GM23338 (cell line): ENCODE measurements around the gene TNFSF9.

ENCODE experiments used
- CTCF ChIP-seq, 2 experiments: fragments of 200-600 bp in 1 of 2; sonication (generic) in 1 of 2; conservative IDR thresholded peaks; 2 replicates each; pipeline versions ENCODE4 v1.5.1 to v1.6.1; 2016 to 2017; ENCODE audit warnings: antibody characterized with exemption in 2 of 2, low read depth in 2 of 2, mild to moderate bottlenecking in 2 of 2, moderate library complexity in 1 of 2
- ETS1 ChIP-seq: IDR thresholded peaks from 2 replicates; pipeline ENCODE4 v1.6.1; 2016; ENCODE audit warnings: antibody characterized with exemption
- POLR2AphosphoS5 ChIP-seq: IDR thresholded peaks from 2 replicates; pipeline ENCODE4 v1.6.1; 2016; ENCODE audit warnings: antibody characterized with exemption, low read depth

- TF ChIP-seq POLR2AphosphoS5, result no peak
- TF ChIP-seq ETS1, result no peak
- no peak for TF ChIP-seq CTCF (conservative IDR thresholded peaks at IDR 0.05; ENCODE audit: low read depth in 2 of 2)
Observed at GRCh38 chr19:6528544-6529121, 2.2 kb upstream of the TNFSF9 start.
